HG02970 (cell line): ENCODE data around the gene SLC36A4.
"Not testable (repeated sequence)": the region's sequence is repeated elsewhere in the genome, so short reads cannot be mapped to it uniquely, and the experiment has no call there.

Experiments
- ATAC-seq: cut with Tn5 transposase; IDR thresholded peaks from one replicate; pipeline ENCODE4 v1.9.1; 2021; ENCODE audit warnings: mild to moderate bottlenecking, moderate library complexity, moderate number of reproducible peaks; ENCODE audit not compliant: unreplicated experiment, low FRiP score

SLC36A4 gene

GRCh38 chr11:93128574-93128973 lies 69.2 kb downstream of the SLC36A4 start:
- ATAC-seq: no peak

GRCh38 chr11:93123351-93123898 lies 74.4 kb downstream of the SLC36A4 start:
- ATAC-seq: no peak

GRCh38 chr11:93122535-93123235 lies 75.1 kb downstream of the SLC36A4 start:
- no peak for ATAC-seq

DNA sequence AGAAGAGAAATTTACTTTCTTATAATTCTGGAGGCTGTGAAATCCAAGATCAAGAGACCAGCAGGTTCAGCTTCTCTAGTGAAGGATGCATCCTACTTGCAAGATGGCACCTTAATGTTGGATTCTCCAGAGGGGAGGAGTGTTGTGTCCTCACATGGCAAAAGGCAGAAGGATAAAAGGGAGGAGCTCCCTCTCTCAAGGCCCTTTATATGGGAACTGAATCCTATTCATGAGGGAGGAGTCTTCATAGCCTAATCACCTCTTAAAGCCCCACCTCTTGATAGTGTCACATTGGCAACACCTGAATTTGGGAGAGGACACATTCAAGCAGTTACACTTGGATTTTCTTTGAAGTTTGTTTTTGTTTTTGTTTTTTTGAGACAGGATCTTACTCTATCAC lies 79.5 kb downstream of the SLC36A4 start:
- ATAC-seq: no peak

- ATAC-seq: no peak
Observed at GRCh38 chr11:93117565-93117964, 80.2 kb downstream of the SLC36A4 start.

GRCh38 chr11:93116641-93117441 lies 81.0 kb downstream of the SLC36A4 start:
- no peak for ATAC-seq

DNA sequence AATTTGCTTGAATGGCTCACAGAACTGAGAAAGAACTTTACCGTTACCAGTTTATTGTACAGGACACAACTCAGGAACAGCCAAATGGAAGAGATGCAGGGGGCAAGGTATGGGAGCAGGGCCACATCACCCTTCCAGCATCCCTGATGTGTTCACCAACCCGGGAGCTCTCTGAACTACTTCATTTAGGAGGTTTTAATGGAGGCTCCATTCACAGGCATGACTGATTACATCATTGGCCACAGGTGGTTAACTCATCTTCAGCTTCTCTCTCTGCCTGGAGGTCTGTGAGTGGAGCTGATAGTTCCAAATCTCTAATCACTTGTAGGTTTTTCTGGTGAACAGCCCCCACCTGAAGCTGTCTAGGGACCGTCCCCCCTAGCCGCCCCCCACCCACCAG lies 83.5 kb downstream of the SLC36A4 start:
- no peak for ATAC-seq

DNA sequence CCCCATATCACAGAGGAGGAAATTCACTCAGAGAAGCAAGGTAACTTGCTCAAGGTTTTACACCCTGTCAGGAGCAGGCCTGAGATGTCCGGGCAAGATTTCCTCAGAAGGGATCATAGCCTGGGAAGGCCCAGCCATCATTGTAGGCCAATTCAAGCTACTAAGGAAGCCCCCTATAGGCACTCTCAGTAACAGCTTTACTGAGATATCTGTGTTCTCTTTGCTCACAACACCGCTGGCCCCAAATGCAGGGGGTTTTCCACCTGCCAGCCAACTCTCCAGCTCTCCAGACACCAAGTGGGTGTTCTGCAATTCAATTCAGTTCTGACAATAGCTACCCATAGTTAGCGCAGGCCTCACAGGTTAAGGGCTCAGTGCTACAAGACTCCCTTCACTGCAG lies 84.0 kb downstream of the SLC36A4 start:
- no peak for ATAC-seq

DNA sequence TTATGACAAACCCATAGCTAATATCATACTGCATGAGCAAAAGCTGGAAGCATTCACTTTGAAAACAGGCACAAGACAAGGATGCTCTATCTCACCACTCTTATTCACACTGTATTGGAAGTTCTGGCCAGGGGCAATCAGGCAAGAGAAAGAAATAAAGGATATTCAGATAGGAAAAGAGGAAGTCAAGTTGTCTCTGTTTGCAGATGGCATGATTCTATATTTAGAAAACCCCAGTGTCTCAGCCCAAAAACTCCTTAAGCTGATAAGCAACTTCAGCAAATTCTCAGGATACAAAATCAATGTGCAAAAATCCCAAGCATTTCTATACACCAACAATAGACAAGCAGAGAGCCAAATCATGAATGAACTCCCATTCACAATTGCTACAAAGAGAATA lies 86.6 kb downstream of the SLC36A4 start:
- ATAC-seq: not testable (repeated sequence)

GRCh38 chr11:93100211-93100610 lies 97.6 kb downstream of the SLC36A4 start:
- ATAC-seq: no peak

GRCh38 chr11:93099806-93100205 lies 98.0 kb downstream of the SLC36A4 start:
- no peak for ATAC-seq
